ENCODE results near the gene COL11A2.

COL11A2 gene

GRCh38 chr6:33191383-33192104, 723 bp downstream of the COL11A2 start:
- DNase-seq = no peak

GRCh38 chr6:33190504-33191107, 1.7 kb downstream of the COL11A2 start:
- no peak for DNase-seq

- DNase-seq = no peak
Observed at GRCh38 chr6:33189625-33190448, 2.4 kb downstream of the COL11A2 start.

- DNase-seq = no peak
Observed at GRCh38 chr6:33189164-33189563, 3.1 kb downstream of the COL11A2 start.

GRCh38 chr6:33187809-33188208, 4.5 kb downstream of the COL11A2 start:
- no peak for DNase-seq

- no peak for DNase-seq
Observed at GRCh38 chr6:33185654-33186187, 6.5 kb downstream of the COL11A2 start.

- DNase-seq = no peak
Observed at GRCh38 chr6:33185190-33185589, 7.1 kb downstream of the COL11A2 start.

GRCh38 chr6:33183071-33183683, 9.1 kb downstream of the COL11A2 start:
- peak; percentile 58 to 63 for DNase-seq

GRCh38 chr6:33181141-33181540, 11.1 kb downstream of the COL11A2 start:
- DNase-seq = no peak

- DNase-seq = no peak
Observed at GRCh38 chr6:33178755-33179475, 13.4 kb downstream of the COL11A2 start.

GRCh38 chr6:33177552-33178446, 14.5 kb downstream of the COL11A2 start:
- DNase-seq = no peak

- DNase-seq = no peak
Observed at GRCh38 chr6:33176906-33177305, 15.4 kb downstream of the COL11A2 start.

GRCh38 chr6:33175436-33176069, 16.7 kb downstream of the COL11A2 start:
- DNase-seq = no peak

GRCh38 chr6:33174784-33175183, 17.5 kb downstream of the COL11A2 start:
- no peak for DNase-seq

GRCh38 chr6:33173535-33174180, 18.6 kb downstream of the COL11A2 start:
- no peak for DNase-seq

GRCh38 chr6:33172688-33173534, 19.4 kb downstream of the COL11A2 start:
- peak in 1 of 2 experiments; percentile 7 for DNase-seq

- no peak for DNase-seq
Observed at GRCh38 chr6:33171880-33172687, 20.2 kb downstream of the COL11A2 start.

All from AML-193 (cell line).